Spinal cord (tissue), 10 donors: Measurements from ENCODE around the gene RAPGEF5. TPM values are rescaled to one million over a fixed set of nuclear protein-coding genes. Genes with fewer than 3 reads are reported as not detected.
A peak's percentile ranks its signal among the peaks of the same experiment; 100 is the strongest.

Source experiments
- DNase-seq, 6 donors: peaks; one replicate each; pipeline versions ENCODE4 v3.0.0 to v3.0.0-alpha.2; 2013 to 2015; ENCODE audit warnings: low spot score in 6 of 6, low read depth in 4 of 6
- H3K27ac ChIP-seq: one replicate; pipeline ENCODE4 v1.5.1; 2013; ENCODE audit warnings: low read depth, low read length, control low read depth
- H3K27me3 ChIP-seq: one replicate; pipeline ENCODE4 v1.6.1; 2013; ENCODE audit warnings: low read length; ENCODE audit not compliant: control insufficient read depth, insufficient read depth
- H3K36me3 ChIP-seq: one replicate; pipeline ENCODE4 v1.6.1; 2013; ENCODE audit warnings: low read length; ENCODE audit not compliant: control insufficient read depth, insufficient read depth
- H3K4me1 ChIP-seq: one replicate; pipeline ENCODE4 v1.6.1; 2013; ENCODE audit warnings: low read length; ENCODE audit not compliant: control insufficient read depth, insufficient read depth
- H3K4me3 ChIP-seq: one replicate; pipeline ENCODE4 v1.5.1; 2013; ENCODE audit warnings: low read depth, low read length, control low read depth
- H3K9me3 ChIP-seq: one replicate; pipeline ENCODE4 v1.6.1; 2013; ENCODE audit warnings: low read length; ENCODE audit not compliant: control insufficient read depth, insufficient read depth
- WGBS: methylation state at CpG from one replicate; pipeline ENCODE4 v1.1.5; 2013; ENCODE audit warnings: missing lambda C conversion rate; ENCODE audit not compliant: insufficient coverage; 5-methylcytosine and 5-hydroxymethylcytosine counted together
- polyA plus RNA-seq, 2 donors: library from polyadenylated mRNA; unstranded; fragments of 120-200 nt; gene quantifications; one replicate each; pipeline ENCODE4 v1.2.1, GENCODE V29; 2013; ENCODE audit not compliant: insufficient read length in 2 of 2
- total RNA-seq, 2 donors: library from RNA; depleted of rRNA in 1 of 2; stranded (reverse); fragments of 120-200 nt in 1 of 2; fragments of >200 nt in 1 of 2; gene quantifications; one replicate each; pipeline versions ENCODE4 v1.2.3 to v1.2.4, GENCODE V29; 2013 to 2014
- donor health status: healthy.

RAPGEF5 gene
- total and polyA plus RNA-seq, 4 donors, result 19.5 to 121 (median 48.8) TPM

GRCh38 chr7:22363756-22364422, 6.9 kb upstream of the RAPGEF5 start:
- no CpG with 5 or more reads among the region's 4 CpGs for WGBS
- Histone ChIP-seq H3K36me3 (no peaks in the 10 kb centered on the region), H3K9me3 (no peaks in the 10 kb centered on the region), H3K4me1 (no peaks in the 10 kb centered on the region), H3K4me3 (no peak overlapping the region), H3K27me3 (no peaks in the 10 kb centered on the region), H3K27ac (no peak overlapping the region)
- peak in 1 of 6 donors; percentile 59 for DNase-seq

- Histone ChIP-seq H3K9me3 (no peaks in the 10 kb centered on the region), H3K36me3 (no peaks in the 10 kb centered on the region), H3K27me3 (peaks cover 4% of the 10 kb centered on the region), H3K27ac (no peak overlapping the region), H3K4me1 (peaks cover 5% of the 10 kb centered on the region), H3K4me3 (no peak overlapping the region)
- no peak for DNase-seq
- 83% methylated on average over 1 of the region's 2 CpGs for WGBS
Observed at GRCh38 chr7:22361795-22362194, 4.8 kb upstream of the RAPGEF5 start.

GRCh38 chr7:22361320-22361719, 4.4 kb upstream of the RAPGEF5 start:
- H3K4me1 ChIP-seq, result peaks cover 8% of the 10 kb centered on the region
- H3K4me3 ChIP-seq, result no peak overlapping the region
- WGBS, result 84% methylated on average over 3 of the region's 6 CpGs
- DNase-seq, result no peak
- H3K36me3 ChIP-seq, result no peaks in the 10 kb centered on the region
- H3K27ac ChIP-seq, result no peak overlapping the region
- no peaks in the 10 kb centered on the region for H3K9me3 ChIP-seq
- peaks cover 4% of the 10 kb centered on the region for H3K27me3 ChIP-seq

GRCh38 chr7:22358820-22359697, 2.1 kb upstream of the RAPGEF5 start:
- peaks cover 2% of the 10 kb centered on the region for H3K9me3 ChIP-seq
- H3K36me3 ChIP-seq, result no peaks in the 10 kb centered on the region
- peaks cover 12% of the 10 kb centered on the region for H3K4me1 ChIP-seq
- no peak for DNase-seq
- no peak overlapping the region for H3K4me3 ChIP-seq
- no peak overlapping the region for H3K27ac ChIP-seq
- WGBS, result 87% methylated on average over 7 of the region's 8 CpGs
- H3K27me3 ChIP-seq, result peaks cover 10% of the 10 kb centered on the region

- H3K36me3 ChIP-seq, result no peaks in the 10 kb centered on the region
- H3K4me1 ChIP-seq, result peaks cover 12% of the 10 kb centered on the region
- H3K27ac ChIP-seq, result no peak overlapping the region
- peaks cover 10% of the 10 kb centered on the region for H3K27me3 ChIP-seq
- peak in 1 of 6 donors; percentile 37 for DNase-seq
- WGBS, result 19% methylated on average over 18 of the region's 23 CpGs
- H3K9me3 ChIP-seq, result peaks cover 5% of the 10 kb centered on the region
- peak overlapping the region; percentile 27 for H3K4me3 ChIP-seq
Observed at GRCh38 chr7:22357311-22358175, 589 bp upstream of the RAPGEF5 start.

- peaks cover 10% of the 10 kb centered on the region for H3K27me3 ChIP-seq
- peak overlapping the region; percentile 16 for H3K4me3 ChIP-seq
- no peak overlapping the region for H3K27ac ChIP-seq
- WGBS, result 19% methylated on average over 21 of the region's 26 CpGs
- peaks cover 5% of the 10 kb centered on the region for H3K9me3 ChIP-seq
- H3K4me1 ChIP-seq, result peaks cover 12% of the 10 kb centered on the region
- peak in 1 of 6 donors; percentile 18 for DNase-seq
- no peaks in the 10 kb centered on the region for H3K36me3 ChIP-seq
Observed at GRCh38 chr7:22356010-22356691, 803 bp downstream of the RAPGEF5 start.

GRCh38 chr7:22355620-22356009, 1.3 kb downstream of the RAPGEF5 start:
- H3K36me3 ChIP-seq, result no peaks in the 10 kb centered on the region
- H3K4me3 ChIP-seq, result no peak overlapping the region
- H3K4me1 ChIP-seq, result peaks cover 12% of the 10 kb centered on the region
- DNase-seq, result no peak
- H3K27ac ChIP-seq, result no peak overlapping the region
- H3K27me3 ChIP-seq, result peaks cover 10% of the 10 kb centered on the region
- WGBS, result 100% methylated on average over 1 of the region's 5 CpGs
- H3K9me3 ChIP-seq, result peaks cover 5% of the 10 kb centered on the region

GRCh38 chr7:22354462-22354861, 2.5 kb downstream of the RAPGEF5 start:
- H3K4me3 ChIP-seq, result no peak overlapping the region
- no peak overlapping the region for H3K27ac ChIP-seq
- H3K9me3 ChIP-seq, result peaks cover 5% of the 10 kb centered on the region
- H3K4me1 ChIP-seq, result peaks cover 12% of the 10 kb centered on the region
- peaks cover 10% of the 10 kb centered on the region for H3K27me3 ChIP-seq
- no CpG with 5 or more reads among the region's 2 CpGs for WGBS
- H3K36me3 ChIP-seq, result no peaks in the 10 kb centered on the region
- DNase-seq, result no peak

- no peak overlapping the region for H3K27ac ChIP-seq
- WGBS, result 100% methylated on average over 4 of the region's 4 CpGs
Observed at GRCh38 chr7:22352887-22353286, 4.1 kb downstream of the RAPGEF5 start.

More at GRCh38 chr7:22352887-22353286, 4.1 kb downstream of the RAPGEF5 start:
- peaks cover 10% of the 10 kb centered on the region for H3K27me3 ChIP-seq
- H3K4me1 ChIP-seq, result peaks cover 12% of the 10 kb centered on the region
- no peaks in the 10 kb centered on the region for H3K36me3 ChIP-seq
- no peak for DNase-seq
- peaks cover 5% of the 10 kb centered on the region for H3K9me3 ChIP-seq
- H3K4me3 ChIP-seq, result no peak overlapping the region
